ENCODE data around the gene MAEL.

The MAEL gene

DNA sequence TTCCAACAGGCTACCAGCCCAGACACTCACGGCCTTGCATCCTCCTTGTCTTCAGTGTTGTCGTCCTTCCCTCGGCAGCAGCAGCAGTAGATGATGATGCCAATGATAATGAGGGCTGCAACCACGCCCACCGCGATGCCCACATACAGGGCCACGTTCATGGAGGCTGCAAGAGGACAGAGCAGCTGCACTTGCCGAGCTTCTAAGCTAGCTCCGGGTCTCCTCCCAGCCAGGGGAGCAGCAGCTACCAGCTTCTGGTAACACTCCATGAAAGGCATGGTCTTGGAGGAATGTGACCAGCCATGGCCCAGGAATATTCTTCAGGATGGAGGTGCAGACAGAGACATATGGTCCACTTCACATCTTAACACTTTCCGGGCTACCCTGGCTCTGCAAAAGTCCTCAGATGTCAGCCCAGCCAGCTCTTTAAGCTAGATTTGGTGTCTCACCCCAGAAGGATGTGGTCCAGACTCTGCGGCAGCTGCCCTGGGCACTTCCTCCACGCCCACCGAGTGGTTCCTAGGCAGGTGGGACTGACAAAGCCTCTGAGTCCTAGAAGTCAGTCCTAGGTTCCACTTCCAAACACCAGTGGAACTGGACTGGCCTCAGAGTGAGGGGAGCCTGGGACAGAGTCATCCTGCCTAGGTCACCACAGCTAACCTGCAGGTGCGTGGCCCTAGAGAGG, 66.0 kb downstream of the MAEL start:
- no peaks in the 10 kb centered on the region for H3K9me3 ChIP-seq (ENCODE audit: control insufficient read depth, low read length)
- H2AFZ ChIP-seq = no peak overlapping the region
- no peak overlapping the region for H3K4me3 ChIP-seq (ENCODE audit: low read depth, low read length)
- H3K9ac ChIP-seq = no peak overlapping the region
- TF ChIP-seq, protein P1, sequence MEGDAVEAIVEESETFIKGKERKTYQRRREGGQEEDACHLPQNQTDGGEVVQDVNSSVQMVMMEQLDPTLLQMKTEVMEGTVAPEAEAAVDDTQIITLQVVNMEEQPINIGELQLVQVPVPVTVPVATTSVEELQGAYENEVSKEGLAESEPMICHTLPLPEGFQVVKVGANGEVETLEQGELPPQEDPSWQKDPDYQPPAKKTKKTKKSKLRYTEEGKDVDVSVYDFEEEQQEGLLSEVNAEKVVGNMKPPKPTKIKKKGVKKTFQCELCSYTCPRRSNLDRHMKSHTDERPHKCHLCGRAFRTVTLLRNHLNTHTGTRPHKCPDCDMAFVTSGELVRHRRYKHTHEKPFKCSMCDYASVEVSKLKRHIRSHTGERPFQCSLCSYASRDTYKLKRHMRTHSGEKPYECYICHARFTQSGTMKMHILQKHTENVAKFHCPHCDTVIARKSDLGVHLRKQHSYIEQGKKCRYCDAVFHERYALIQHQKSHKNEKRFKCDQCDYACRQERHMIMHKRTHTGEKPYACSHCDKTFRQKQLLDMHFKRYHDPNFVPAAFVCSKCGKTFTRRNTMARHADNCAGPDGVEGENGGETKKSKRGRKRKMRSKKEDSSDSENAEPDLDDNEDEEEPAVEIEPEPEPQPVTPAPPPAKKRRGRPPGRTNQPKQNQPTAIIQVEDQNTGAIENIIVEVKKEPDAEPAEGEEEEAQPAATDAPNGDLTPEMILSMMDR (IDR thresholded peaks at IDR 0.05) = no peak
- no peak overlapping the region for H3K4me2 ChIP-seq (ENCODE audit: low read length)
- no peaks in the 10 kb centered on the region for H3K4me1 ChIP-seq
- H3K36me3 ChIP-seq (ENCODE audit: control insufficient read depth, insufficient read depth, low read length) = no peaks in the 10 kb centered on the region
- H3K79me2 ChIP-seq = no peaks in the 10 kb centered on the region
- no peak overlapping the region for H3K27ac ChIP-seq
- H3K27me3 ChIP-seq (ENCODE audit: control insufficient read depth, insufficient read depth, low read length) = no peaks in the 10 kb centered on the region

DNA sequence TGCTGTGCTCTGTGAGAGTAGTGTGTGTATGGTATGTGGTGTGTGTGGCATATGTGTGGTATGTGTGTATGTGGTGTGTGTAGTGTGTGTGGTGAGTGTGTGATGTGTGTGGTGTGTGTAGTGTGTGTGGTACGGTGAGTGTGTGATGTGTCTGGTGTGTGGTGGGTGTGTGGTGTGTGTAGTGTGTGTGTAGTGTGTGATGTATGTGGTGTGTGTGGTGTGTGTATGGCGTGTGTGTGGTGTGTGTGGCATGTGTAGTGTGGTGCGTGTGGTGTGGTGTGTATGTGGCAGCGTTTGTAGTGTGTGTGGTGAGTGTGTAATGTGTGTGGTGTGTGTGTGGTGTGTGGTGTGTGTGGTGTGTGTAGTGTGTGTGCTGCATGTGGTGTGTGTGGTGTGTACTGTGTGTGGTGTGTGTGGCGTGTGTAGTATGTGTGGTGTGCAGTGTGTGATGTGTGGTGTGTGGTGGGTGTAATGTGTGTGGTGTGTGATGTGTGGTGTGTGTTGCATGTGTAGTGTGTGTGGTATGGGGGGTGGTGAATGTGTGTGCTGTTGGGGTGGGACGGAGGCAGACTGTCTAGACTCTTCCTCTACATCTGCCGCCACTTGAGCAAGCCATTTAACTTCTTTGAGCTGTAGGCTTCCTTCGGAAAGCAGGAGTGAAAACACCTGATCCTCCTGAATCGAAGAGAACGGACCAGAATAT, 67.6 kb downstream of the MAEL start:
- H3K4me2 ChIP-seq (ENCODE audit: low read length) = no peak overlapping the region
- H3K79me2 ChIP-seq = no peaks in the 10 kb centered on the region
- H3K36me3 ChIP-seq (ENCODE audit: control insufficient read depth, insufficient read depth, low read length) = no peaks in the 10 kb centered on the region
- no peaks in the 10 kb centered on the region for H3K27me3 ChIP-seq (ENCODE audit: control insufficient read depth, insufficient read depth, low read length)
- no peaks in the 10 kb centered on the region for H3K4me1 ChIP-seq
- H2AFZ ChIP-seq = no peak overlapping the region
- no peaks in the 10 kb centered on the region for H3K9me3 ChIP-seq (ENCODE audit: control insufficient read depth, low read length)
- H3K27ac ChIP-seq = no peak overlapping the region
- H3K9ac ChIP-seq = no peak overlapping the region
- no peak overlapping the region for H3K4me3 ChIP-seq (ENCODE audit: low read depth, low read length)
- TF ChIP-seq, protein P1 (IDR thresholded peaks at IDR 0.05) = no peak

DNA sequence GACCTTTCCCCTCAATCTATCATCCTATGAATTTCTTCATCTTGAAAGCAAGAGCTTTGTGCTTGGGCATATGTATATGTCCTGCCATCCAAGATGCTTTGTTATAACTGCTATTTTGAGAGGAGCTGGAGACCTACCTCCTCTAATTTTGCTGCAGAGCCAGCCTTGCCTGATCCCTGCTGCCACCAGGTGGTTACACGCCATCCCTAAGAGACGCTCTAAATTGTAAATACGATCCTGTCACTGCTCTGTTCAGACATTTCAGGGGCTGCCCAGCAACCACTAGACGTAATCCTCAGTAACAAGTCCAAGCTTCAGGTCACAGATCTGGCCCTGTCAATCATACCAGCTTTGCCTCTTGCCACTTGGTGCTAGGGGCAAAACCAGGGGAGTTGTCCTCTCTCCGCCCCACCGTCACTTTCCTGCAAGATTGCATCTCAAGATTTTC, 68.2 kb downstream of the MAEL start:
- TF ChIP-seq, protein P1 (IDR thresholded peaks at IDR 0.05) = peak; percentile 19
- H3K9ac ChIP-seq = no peak overlapping the region
- H3K9me3 ChIP-seq (ENCODE audit: control insufficient read depth, low read length) = no peaks in the 10 kb centered on the region

DNA sequence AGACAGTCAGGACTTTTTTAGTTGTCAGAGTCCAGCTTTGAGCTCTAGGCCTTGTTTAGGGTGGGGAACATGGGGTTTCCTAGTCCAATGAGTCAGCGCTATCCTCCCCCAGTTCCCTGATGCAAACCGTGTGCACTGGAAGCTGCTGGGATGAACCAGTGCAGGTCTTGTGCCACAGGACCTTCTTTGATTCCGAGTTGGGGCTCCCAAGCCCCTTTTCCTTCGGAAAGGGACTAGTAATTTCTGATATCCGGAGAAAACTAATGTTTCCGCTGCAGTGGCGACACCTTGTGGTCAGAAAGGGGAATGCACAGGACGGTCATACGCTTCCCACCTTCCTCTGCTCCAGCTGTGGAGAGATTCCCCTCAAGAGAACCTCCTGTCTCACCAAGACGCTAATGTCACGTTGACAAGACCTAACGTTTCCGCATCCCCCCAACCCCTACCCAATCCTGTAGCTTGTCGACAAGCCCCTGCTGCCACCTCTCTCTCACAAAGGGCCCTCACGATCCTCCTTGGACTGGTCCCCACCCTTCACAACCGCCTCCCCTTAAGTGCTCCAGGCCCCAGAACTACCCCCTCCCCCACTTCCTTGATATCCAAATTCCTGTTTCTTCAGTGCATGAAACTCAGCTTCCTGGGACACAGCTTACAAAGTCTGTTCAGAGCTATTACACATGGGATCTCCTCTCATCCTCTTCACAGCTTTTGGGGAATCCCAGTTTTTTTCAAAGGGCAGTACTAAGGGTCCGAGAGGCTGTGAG, 70.1 kb downstream of the MAEL start:
- peak overlapping the region; percentile 6 for H2AFZ ChIP-seq
- H3K27me3 ChIP-seq (ENCODE audit: control insufficient read depth, insufficient read depth, low read length) = no peaks in the 10 kb centered on the region
- H3K79me2 ChIP-seq = no peaks in the 10 kb centered on the region
- H3K4me2 ChIP-seq (ENCODE audit: low read length) = no peak overlapping the region
- no peaks in the 10 kb centered on the region for H3K36me3 ChIP-seq (ENCODE audit: control insufficient read depth, insufficient read depth, low read length)
- TF ChIP-seq, protein P1 (IDR thresholded peaks at IDR 0.05) = peak; percentile 87
- H3K4me3 ChIP-seq (ENCODE audit: low read depth, low read length) = no peak overlapping the region
- no peaks in the 10 kb centered on the region for H3K9me3 ChIP-seq (ENCODE audit: control insufficient read depth, low read length)
- no peak overlapping the region for H3K27ac ChIP-seq
- no peak overlapping the region for H3K9ac ChIP-seq
- no peaks in the 10 kb centered on the region for H3K4me1 ChIP-seq

More for the DNA sequence above, 68.2 kb downstream of the MAEL start:
- Histone ChIP-seq H3K4me1 (no peaks in the 10 kb centered on the region), H2AFZ (peak overlapping the region; percentile 56), H3K36me3 (ENCODE audit: control insufficient read depth, insufficient read depth, low read length) (no peaks in the 10 kb centered on the region), H3K27ac (no peak overlapping the region), H3K4me3 (ENCODE audit: low read depth, low read length) (no peak overlapping the region), H3K79me2 (no peaks in the 10 kb centered on the region), H3K27me3 (ENCODE audit: control insufficient read depth, insufficient read depth, low read length) (no peaks in the 10 kb centered on the region), H3K4me2 (ENCODE audit: low read length) (no peak overlapping the region)

Measured in parathyroid adenoma (tissue), 2 donors.